ENCODE data around the gene ADARB1.

The ADARB1 gene

DNA sequence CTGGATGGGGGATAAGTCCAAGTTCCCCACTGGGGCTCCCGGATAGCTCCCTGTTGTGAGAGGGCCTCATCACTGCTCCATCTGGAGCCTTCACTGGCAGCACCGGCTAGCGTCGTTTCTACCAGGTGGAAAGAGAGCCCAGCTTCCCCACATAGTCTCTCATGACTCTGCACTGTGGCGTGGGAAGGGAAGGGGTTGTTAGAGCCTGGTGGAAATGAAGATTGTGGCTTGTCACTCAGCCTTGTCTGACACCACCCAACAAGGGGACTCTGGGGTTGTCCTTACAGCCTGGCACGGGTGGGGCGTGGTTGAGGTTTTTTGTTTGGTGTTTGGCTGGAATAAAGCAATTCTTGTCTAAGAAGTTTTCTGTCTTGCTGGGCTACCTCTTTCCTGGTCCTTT is 94.6 kb downstream of the ADARB1 start:
- Histone ChIP-seq H3K36me3 (ENCODE audit: control insufficient read depth in 2 of 2, insufficient read depth in 1 of 2, low read length in 2 of 2) (no peaks in the 10 kb centered on the region), H3K9me3 (ENCODE audit: control insufficient read depth, insufficient read depth, low read depth, low read length) (no peaks in the 10 kb centered on the region), H3K4me3 (ENCODE audit: low read depth, low read length) (no peak overlapping the region), H3K27ac (ENCODE audit: extremely low read depth, low read depth, low read length) (no peak overlapping the region), H3K4me1 (ENCODE audit: control insufficient read depth, insufficient read depth, low read length) (peaks cover 2% of the 10 kb centered on the region; the same call in 1 of the 2 replicates)
- POLR2A ChIA-PET: no interaction called here
- CTCF ChIA-PET: interaction anchor here (0.6 to 10.3 kb wide), 3 partner anchors 30 to 1185 kb away, joined by 3 to 100 read pairs (median 5); no protein-coding TSS in a partner anchor
- TF ChIP-seq ZNF510 (tag by site-specific recombination; IDR thresholded peaks at IDR 0.05; ENCODE audit: insufficient replicate concordance): no peak
- TF ChIP-seq ZNF221 (tag by site-specific recombination; IDR thresholded peaks at IDR 0.05; ENCODE audit: borderline replicate concordance): no peak
- no peak for TF ChIP-seq ZFP37 (tag by site-specific recombination; IDR thresholded peaks at IDR 0.05)
- TF ChIP-seq ZNF112 (tag by site-specific recombination; IDR thresholded peaks at IDR 0.05): no peak
- TF ChIP-seq ZNF747 (tag by site-specific recombination; IDR thresholded peaks at IDR 0.05): no peak
- no peak for TF ChIP-seq YY1 (tag by site-specific recombination; IDR thresholded peaks at IDR 0.05)
- TF ChIP-seq ZFHX2 (tag by site-specific recombination; conservative IDR thresholded peaks at IDR 0.05): no peak

DNA sequence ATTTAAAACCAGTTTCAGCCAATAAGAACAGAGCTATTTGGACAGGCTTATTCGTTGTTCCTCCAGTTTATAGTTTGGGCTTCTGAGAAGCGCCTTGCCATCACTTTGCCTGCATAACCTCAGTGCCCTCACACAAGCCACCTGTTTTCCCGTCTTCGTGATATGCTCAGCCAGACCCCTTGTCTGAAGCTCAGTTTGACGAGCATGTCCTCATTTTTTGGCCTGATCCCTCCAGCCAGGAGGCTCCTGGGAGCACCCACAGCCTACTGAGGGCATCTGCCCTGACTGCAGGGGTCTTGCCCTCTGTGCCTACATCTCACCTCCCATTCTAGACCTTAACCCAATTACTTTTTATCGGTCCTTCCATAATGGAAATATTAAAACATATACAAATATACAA is 95.3 kb downstream of the ADARB1 start:
- ChIA-PET CTCF (interaction anchor here (0.6 to 10.3 kb wide), 3 partner anchors 31 to 1185 kb away, joined by 3 to 100 read pairs (median 5); no protein-coding TSS in a partner anchor), POLR2A (no interaction called here)
- Histone ChIP-seq H3K4me1 (ENCODE audit: control insufficient read depth, insufficient read depth, low read length) (peaks cover 2% of the 10 kb centered on the region; the same call in 1 of the 2 replicates), H3K27ac (ENCODE audit: extremely low read depth, low read depth, low read length) (no peak overlapping the region), H3K4me3 (ENCODE audit: low read depth, low read length) (no peak overlapping the region), H3K36me3 (ENCODE audit: control insufficient read depth in 2 of 2, insufficient read depth in 1 of 2, low read length in 2 of 2) (no peaks in the 10 kb centered on the region), H3K9me3 (ENCODE audit: control insufficient read depth, insufficient read depth, low read depth, low read length) (no peaks in the 10 kb centered on the region)
- TF ChIP-seq BCL11B (tag by site-specific recombination; IDR thresholded peaks at IDR 0.05; ENCODE audit: low read depth) (no peak), ZNF514 (tag by site-specific recombination; IDR thresholded peaks at IDR 0.05) (no peak), MEIS1 (CRISPR knock-in tag; IDR thresholded peaks at IDR 0.05; ENCODE audit: borderline replicate concordance) (no peak), KLF1 (tag by site-specific recombination; IDR thresholded peaks at IDR 0.05) (no peak), ZNF19 (tag by site-specific recombination; IDR thresholded peaks at IDR 0.05; ENCODE audit: low read depth) (no peak), ZNF596 (tag by site-specific recombination; IDR thresholded peaks at IDR 0.05) (no peak), ZBTB20 (tag by site-specific recombination; IDR thresholded peaks at IDR 0.05) (no peak), HOXC10 (CRISPR knock-in tag; IDR thresholded peaks at IDR 0.05) (no peak), ZNF571 (tag by site-specific recombination; IDR thresholded peaks at IDR 0.05) (no peak), ZNF426 (tag by site-specific recombination; IDR thresholded peaks at IDR 0.05) (no peak), SCRT2 (tag by site-specific recombination; IDR thresholded peaks at IDR 0.05) (no peak), ZNF549 (tag by site-specific recombination; IDR thresholded peaks at IDR 0.05) (no peak), ZBTB21 (tag by site-specific recombination; IDR thresholded peaks at IDR 0.05) (no peak), ZNF248 (tag by site-specific recombination; IDR thresholded peaks at IDR 0.05) (no peak), BCL11A (tag by site-specific recombination; IDR thresholded peaks at IDR 0.05; ENCODE audit: low read depth) (no peak), ZNF157 (tag by site-specific recombination; IDR thresholded peaks at IDR 0.05) (no peak)
- TF ChIP-seq, protein P1, sequence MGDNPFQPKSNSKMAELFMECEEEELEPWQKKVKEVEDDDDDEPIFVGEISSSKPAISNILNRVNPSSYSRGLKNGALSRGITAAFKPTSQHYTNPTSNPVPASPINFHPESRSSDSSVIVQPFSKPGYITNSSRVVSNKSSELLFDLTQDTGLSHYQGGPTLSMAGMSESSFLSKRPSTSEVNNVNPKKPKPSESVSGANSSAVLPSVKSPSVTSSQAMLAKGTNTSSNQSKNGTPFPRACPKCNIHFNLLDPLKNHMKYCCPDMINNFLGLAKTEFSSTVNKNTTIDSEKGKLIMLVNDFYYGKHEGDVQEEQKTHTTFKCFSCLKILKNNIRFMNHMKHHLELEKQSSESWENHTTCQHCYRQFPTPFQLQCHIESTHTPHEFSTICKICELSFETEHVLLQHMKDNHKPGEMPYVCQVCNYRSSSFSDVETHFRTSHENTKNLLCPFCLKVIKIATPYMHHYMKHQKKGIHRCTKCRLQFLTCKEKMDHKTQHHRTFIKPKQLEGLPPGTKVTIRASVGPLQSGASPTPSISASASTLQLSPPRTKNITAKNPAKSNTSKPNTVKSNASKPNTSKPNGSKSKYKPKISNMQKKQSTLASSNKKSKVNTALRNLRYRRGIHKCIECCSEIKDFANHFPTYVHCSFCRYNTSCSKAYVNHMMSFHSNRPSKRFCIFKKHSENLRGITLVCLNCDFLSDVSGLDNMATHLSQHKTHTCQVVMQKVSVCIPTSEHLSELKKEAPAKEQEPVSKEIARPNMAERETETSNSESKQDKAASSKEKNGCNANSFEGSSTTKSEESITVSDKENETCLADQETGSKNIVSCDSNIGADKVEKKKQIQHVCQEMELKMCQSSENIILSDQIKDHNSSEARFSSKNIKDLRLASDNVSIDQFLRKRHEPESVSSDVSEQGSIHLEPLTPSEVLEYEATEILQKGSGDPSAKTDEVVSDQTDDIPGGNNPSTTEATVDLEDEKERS (tag by site-specific recombination; IDR thresholded peaks at IDR 0.05): no peak
- TF ChIP-seq, protein P2, sequence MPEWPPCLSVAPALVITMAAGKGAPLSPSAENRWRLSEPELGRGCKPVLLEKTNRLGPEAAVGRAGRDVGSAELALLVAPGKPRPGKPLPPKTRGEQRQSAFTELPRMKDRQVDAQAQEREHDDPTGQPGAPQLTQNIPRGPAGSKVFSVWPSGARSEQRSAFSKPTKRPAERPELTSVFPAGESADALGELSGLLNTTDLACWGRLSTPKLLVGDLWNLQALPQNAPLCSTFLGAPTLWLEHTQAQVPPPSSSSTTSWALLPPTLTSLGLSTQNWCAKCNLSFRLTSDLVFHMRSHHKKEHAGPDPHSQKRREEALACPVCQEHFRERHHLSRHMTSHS (tag by site-specific recombination; IDR thresholded peaks at IDR 0.05): no peak
- TF ChIP-seq, protein P3, sequence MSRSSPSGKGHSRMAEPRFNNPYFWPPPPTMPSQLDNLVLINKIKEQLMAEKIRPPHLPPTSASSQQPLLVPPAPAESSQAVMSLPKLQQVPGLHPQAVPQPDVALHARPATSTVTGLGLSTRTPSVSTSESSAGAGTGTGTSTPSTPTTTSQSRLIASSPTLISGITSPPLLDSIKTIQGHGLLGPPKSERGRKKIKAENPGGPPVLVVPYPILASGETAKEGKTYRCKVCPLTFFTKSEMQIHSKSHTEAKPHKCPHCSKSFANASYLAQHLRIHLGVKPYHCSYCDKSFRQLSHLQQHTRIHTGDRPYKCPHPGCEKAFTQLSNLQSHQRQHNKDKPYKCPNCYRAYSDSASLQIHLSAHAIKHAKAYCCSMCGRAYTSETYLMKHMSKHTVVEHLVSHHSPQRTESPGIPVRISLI (tag by site-specific recombination; IDR thresholded peaks at IDR 0.05): no peak
